ENCODE results near the gene SAA2. TPM values are rescaled to one million over a fixed set of nuclear protein-coding genes. Genes with fewer than 3 reads are reported as not detected.

SAA2 gene
- total RNA-seq, 1 donor from 2014 or later: not detected

DNA sequence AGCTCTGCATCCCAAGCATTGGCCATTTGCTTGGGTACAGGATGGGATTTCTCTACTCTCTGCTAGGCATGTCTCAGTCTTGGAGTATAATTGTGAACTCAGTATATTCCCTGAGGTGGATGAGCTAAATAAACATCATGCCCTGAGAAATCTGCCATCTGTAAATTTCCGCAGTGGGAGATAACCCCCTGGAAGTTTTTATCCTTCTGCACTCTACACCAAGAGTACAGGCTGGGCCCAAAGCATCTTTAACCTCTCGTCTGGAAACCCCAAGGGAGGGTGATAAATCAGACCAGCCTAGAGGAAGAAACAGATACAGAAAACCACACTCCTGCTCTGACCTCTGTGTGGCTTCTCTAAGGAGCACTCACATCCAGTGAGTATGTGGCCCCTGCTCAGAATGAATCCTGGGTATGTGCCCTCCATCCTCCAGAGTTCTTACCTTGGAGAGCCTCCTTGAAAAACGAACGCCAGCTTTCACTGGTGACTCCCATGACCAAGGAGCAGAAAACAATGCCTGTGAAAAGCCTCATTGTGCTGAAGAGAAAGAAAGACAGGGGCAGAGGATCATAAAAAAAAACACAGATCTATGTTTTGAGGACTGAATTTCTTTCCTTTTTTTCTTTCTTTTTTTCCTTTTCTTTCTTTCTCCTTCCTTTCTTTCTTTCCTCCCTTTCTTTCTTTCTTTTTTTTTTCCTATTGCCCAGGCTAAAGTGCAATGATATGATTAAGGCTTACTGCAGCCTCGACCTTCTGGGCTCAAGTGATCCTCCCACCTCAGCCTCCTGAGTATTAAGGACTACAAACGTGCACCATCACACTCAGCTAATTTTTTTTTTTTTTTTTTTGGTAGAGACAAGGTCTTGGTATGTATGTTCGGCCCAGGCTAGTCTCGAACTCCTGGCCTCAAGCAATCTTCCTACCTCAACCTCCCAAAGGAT, 12.8 kb downstream of the SAA2 start:
- TF ChIP-seq, protein P1, sequence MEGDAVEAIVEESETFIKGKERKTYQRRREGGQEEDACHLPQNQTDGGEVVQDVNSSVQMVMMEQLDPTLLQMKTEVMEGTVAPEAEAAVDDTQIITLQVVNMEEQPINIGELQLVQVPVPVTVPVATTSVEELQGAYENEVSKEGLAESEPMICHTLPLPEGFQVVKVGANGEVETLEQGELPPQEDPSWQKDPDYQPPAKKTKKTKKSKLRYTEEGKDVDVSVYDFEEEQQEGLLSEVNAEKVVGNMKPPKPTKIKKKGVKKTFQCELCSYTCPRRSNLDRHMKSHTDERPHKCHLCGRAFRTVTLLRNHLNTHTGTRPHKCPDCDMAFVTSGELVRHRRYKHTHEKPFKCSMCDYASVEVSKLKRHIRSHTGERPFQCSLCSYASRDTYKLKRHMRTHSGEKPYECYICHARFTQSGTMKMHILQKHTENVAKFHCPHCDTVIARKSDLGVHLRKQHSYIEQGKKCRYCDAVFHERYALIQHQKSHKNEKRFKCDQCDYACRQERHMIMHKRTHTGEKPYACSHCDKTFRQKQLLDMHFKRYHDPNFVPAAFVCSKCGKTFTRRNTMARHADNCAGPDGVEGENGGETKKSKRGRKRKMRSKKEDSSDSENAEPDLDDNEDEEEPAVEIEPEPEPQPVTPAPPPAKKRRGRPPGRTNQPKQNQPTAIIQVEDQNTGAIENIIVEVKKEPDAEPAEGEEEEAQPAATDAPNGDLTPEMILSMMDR (IDR thresholded peaks at IDR 0.05; ENCODE audit: unreplicated experiment): no peak
- H3K36me3 Mint-ChIP-seq (ENCODE audit: low read depth, unreplicated experiment): no peaks in the 10 kb centered on the region
- no peaks in the 10 kb centered on the region for H3K4me1 Mint-ChIP-seq (ENCODE audit: unreplicated experiment)
- H3K4me3 Mint-ChIP-seq (ENCODE audit: unreplicated experiment): no peak overlapping the region
- DNase-seq (ENCODE audit: low spot score): no peak
- no peaks in the 10 kb centered on the region for H3K27me3 Mint-ChIP-seq (ENCODE audit: unreplicated experiment)
- H3K9me3 Mint-ChIP-seq (ENCODE audit: unreplicated experiment): no peaks in the 10 kb centered on the region
- no peak overlapping the region for H3K27ac Mint-ChIP-seq (ENCODE audit: unreplicated experiment)

DNA sequence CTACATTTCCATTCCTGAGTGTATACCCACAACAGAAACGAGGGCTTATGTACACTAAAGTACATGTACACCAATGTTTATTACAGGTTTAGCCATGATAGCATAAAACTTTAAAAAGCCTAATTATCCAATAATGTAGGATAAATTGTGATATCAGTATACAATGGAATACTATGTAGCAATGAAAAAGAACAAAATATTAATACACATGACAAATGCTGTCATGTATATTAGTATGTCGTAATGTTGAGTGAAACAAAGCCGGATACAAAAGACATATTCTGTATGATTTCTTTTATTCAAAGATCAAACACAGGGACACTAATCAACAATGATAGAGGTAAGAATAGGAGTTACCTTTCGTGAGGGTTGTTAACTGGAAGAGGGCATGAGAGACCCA, 14.6 kb downstream of the SAA2 start:
- no peak overlapping the region for H3K4me3 Mint-ChIP-seq (ENCODE audit: unreplicated experiment)
- no peaks in the 10 kb centered on the region for H3K9me3 Mint-ChIP-seq (ENCODE audit: unreplicated experiment)
- TF ChIP-seq, protein P1 (IDR thresholded peaks at IDR 0.05; ENCODE audit: unreplicated experiment): no peak
- H3K27me3 Mint-ChIP-seq (ENCODE audit: unreplicated experiment): no peaks in the 10 kb centered on the region
- no peaks in the 10 kb centered on the region for H3K36me3 Mint-ChIP-seq (ENCODE audit: low read depth, unreplicated experiment)
- DNase-seq (ENCODE audit: low spot score): no peak
- H3K4me1 Mint-ChIP-seq (ENCODE audit: unreplicated experiment): no peaks in the 10 kb centered on the region
- no peak overlapping the region for H3K27ac Mint-ChIP-seq (ENCODE audit: unreplicated experiment)

DNA sequence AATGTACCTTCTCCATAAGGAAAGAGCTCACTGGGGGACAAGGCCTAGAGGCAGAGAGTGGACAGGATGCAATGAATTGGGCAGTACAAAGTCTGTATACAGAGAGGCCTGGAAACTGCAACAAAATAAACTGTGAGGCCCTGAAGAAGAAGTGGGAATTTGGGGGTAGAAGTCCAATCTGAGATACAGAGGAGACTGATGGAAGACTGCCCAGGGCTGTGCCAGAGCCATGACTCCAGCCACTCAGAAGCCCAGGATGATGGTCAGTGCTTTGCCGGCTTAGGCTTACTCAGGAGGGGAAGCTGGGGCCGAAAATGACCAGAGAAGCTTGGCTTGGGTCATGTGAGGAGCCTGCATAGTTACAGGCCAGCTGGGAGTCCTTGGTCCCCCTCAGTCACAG, 17.6 kb downstream of the SAA2 start:
- no peak for DNase-seq (ENCODE audit: low spot score)
- Mint-ChIP-seq H3K27ac (ENCODE audit: unreplicated experiment) (no peak overlapping the region), H3K36me3 (ENCODE audit: low read depth, unreplicated experiment) (no peaks in the 10 kb centered on the region), H3K4me3 (ENCODE audit: unreplicated experiment) (no peak overlapping the region), H3K9me3 (ENCODE audit: unreplicated experiment) (no peaks in the 10 kb centered on the region), H3K27me3 (ENCODE audit: unreplicated experiment) (peaks cover 2% of the 10 kb centered on the region), H3K4me1 (ENCODE audit: unreplicated experiment) (no peaks in the 10 kb centered on the region)
- TF ChIP-seq, protein P1 (IDR thresholded peaks at IDR 0.05; ENCODE audit: unreplicated experiment): no peak

DNA sequence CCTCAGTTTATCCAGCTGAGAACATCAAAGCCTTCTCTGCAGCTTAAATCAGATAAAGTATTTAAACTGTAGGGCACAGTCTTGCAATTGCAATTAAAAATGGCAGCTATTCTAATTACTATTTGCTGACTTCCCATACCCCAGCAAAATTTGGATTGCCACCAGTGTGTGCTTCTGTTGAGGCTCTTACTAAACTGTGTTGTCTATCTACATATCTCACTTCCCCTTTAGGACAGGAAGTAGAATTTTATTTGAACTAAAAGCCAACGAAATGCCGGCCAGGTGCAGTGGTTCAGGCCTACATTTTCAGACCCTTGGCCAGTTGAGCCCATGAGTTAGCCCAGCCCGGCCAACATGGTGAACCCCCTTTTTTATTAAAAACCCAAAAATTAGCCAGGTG, 19.0 kb downstream of the SAA2 start:
- TF ChIP-seq, protein P1 (IDR thresholded peaks at IDR 0.05; ENCODE audit: unreplicated experiment): no peak
- no peaks in the 10 kb centered on the region for H3K4me1 Mint-ChIP-seq (ENCODE audit: unreplicated experiment)
- H3K27me3 Mint-ChIP-seq (ENCODE audit: unreplicated experiment): peaks cover 3% of the 10 kb centered on the region

GRCh38 chr11:18225913-18226312, 22.6 kb downstream of the SAA2 start:
- Mint-ChIP-seq H3K27ac (ENCODE audit: unreplicated experiment) (no peak overlapping the region), H3K4me1 (ENCODE audit: unreplicated experiment) (no peaks in the 10 kb centered on the region), H3K36me3 (ENCODE audit: low read depth, unreplicated experiment) (no peaks in the 10 kb centered on the region), H3K4me3 (ENCODE audit: unreplicated experiment) (no peak overlapping the region), H3K27me3 (ENCODE audit: unreplicated experiment) (peaks cover 3% of the 10 kb centered on the region), H3K9me3 (ENCODE audit: unreplicated experiment) (no peaks in the 10 kb centered on the region)
- TF ChIP-seq, protein P1 (IDR thresholded peaks at IDR 0.05; ENCODE audit: unreplicated experiment): no peak
- DNase-seq (ENCODE audit: low spot score): no peak

More for the DNA sequence above, 19.0 kb downstream of the SAA2 start:
- Mint-ChIP-seq H3K9me3 (ENCODE audit: unreplicated experiment) (no peaks in the 10 kb centered on the region), H3K36me3 (ENCODE audit: low read depth, unreplicated experiment) (no peaks in the 10 kb centered on the region), H3K27ac (ENCODE audit: unreplicated experiment) (no peak overlapping the region), H3K4me3 (ENCODE audit: unreplicated experiment) (no peak overlapping the region)
- DNase-seq (ENCODE audit: low spot score): no peak

All from endothelial cell (in vitro differentiated cells).